ENCODE results near the gene TEAD2. TPM values are rescaled to one million over a fixed set of nuclear protein-coding genes. Genes with fewer than 3 reads are reported as not detected.

TEAD2 gene
- total RNA-seq, 2 donors from 2014 or later: 0.16 TPM; not detected in 1

- H3K9me3 Mint-ChIP-seq: no peaks in the 10 kb centered on the region
- H3K27me3 Mint-ChIP-seq: peaks cover 18% of the 10 kb centered on the region
Observed at GRCh38 chr19:49366110-49366509, 3.9 kb upstream of the TEAD2 start.

GRCh38 chr19:49364083-49364737, 2.0 kb upstream of the TEAD2 start:
- Mint-ChIP-seq H3K4me1 (no peaks in the 10 kb centered on the region), H3K9me3 (no peaks in the 10 kb centered on the region), H3K27ac (no peak overlapping the region), H3K27me3 (peaks cover 25% of the 10 kb centered on the region), H3K4me3 (no peak overlapping the region), H3K36me3 (ENCODE audit: low read depth) (no peaks in the 10 kb centered on the region)
- ATAC-seq (replicated peaks): no peak

More at GRCh38 chr19:49366110-49366509, 3.9 kb upstream of the TEAD2 start:
- Mint-ChIP-seq H3K4me3 (no peak overlapping the region), H3K27ac (no peak overlapping the region), H3K4me1 (no peaks in the 10 kb centered on the region), H3K36me3 (ENCODE audit: low read depth) (no peaks in the 10 kb centered on the region)
- no peak for ATAC-seq (replicated peaks)

GRCh38 chr19:49363268-49364082, 1.3 kb upstream of the TEAD2 start, which contains the start of gene DKKL1:
Gene DKKL1, plus strand, starts transcription at chr19:49363877. Its CDS starts 122 bp downstream, at chr19:49363999.
- H3K4me1 Mint-ChIP-seq: no peaks in the 10 kb centered on the region
- H3K27ac Mint-ChIP-seq: no peak within 1 kb of the TSS
- peak; percentile 90 for ATAC-seq (replicated peaks)
- no peaks in the 10 kb centered on the region for H3K9me3 Mint-ChIP-seq
- H3K36me3 Mint-ChIP-seq (ENCODE audit: low read depth): no peaks in the 10 kb centered on the region
- peaks cover 25% of the 10 kb centered on the region for H3K27me3 Mint-ChIP-seq
- no peak within 1 kb of the TSS for H3K4me3 Mint-ChIP-seq

GRCh38 chr19:49362929-49363267, 682 bp upstream of the TEAD2 start:
- H3K4me3 Mint-ChIP-seq: no peak overlapping the region
- no peaks in the 10 kb centered on the region for H3K9me3 Mint-ChIP-seq
- no peak for ATAC-seq (replicated peaks)
- no peaks in the 10 kb centered on the region for H3K4me1 Mint-ChIP-seq
- no peak overlapping the region for H3K27ac Mint-ChIP-seq
- H3K27me3 Mint-ChIP-seq: peaks cover 25% of the 10 kb centered on the region
- H3K36me3 Mint-ChIP-seq (ENCODE audit: low read depth): no peaks in the 10 kb centered on the region

GRCh38 chr19:49361438-49362047, 673 bp downstream of the TEAD2 start:
- H3K36me3 Mint-ChIP-seq (ENCODE audit: low read depth): no peaks in the 10 kb centered on the region
- H3K4me1 Mint-ChIP-seq: no peaks in the 10 kb centered on the region
- H3K4me3 Mint-ChIP-seq: no peak overlapping the region
- no peak overlapping the region for H3K27ac Mint-ChIP-seq
- H3K9me3 Mint-ChIP-seq: no peaks in the 10 kb centered on the region
- H3K27me3 Mint-ChIP-seq: peaks cover 29% of the 10 kb centered on the region
- no peak for ATAC-seq (replicated peaks)

- Mint-ChIP-seq H3K9me3 (no peaks in the 10 kb centered on the region), H3K27me3 (peaks cover 33% of the 10 kb centered on the region), H3K27ac (no peak overlapping the region)
Observed at GRCh38 chr19:49359851-49360820, 2.1 kb downstream of the TEAD2 start.

GRCh38 chr19:49357186-49357585, 5.0 kb downstream of the TEAD2 start:
- Mint-ChIP-seq H3K4me3 (no peak overlapping the region), H3K9me3 (no peaks in the 10 kb centered on the region), H3K27ac (no peak overlapping the region), H3K4me1 (peaks cover 10% of the 10 kb centered on the region), H3K27me3 (peaks cover 29% of the 10 kb centered on the region), H3K36me3 (ENCODE audit: low read depth) (no peaks in the 10 kb centered on the region)
- ATAC-seq (replicated peaks): no peak

More at GRCh38 chr19:49359851-49360820, 2.1 kb downstream of the TEAD2 start:
- ATAC-seq (replicated peaks): no peak
- Mint-ChIP-seq H3K4me1 (peaks cover 10% of the 10 kb centered on the region), H3K36me3 (ENCODE audit: low read depth) (no peaks in the 10 kb centered on the region), H3K4me3 (no peak overlapping the region)

GRCh38 chr19:49356382-49356781, 5.8 kb downstream of the TEAD2 start:
- no peak for ATAC-seq (replicated peaks)
- Mint-ChIP-seq H3K36me3 (ENCODE audit: low read depth) (no peaks in the 10 kb centered on the region), H3K4me1 (peaks cover 10% of the 10 kb centered on the region), H3K4me3 (no peak overlapping the region), H3K9me3 (no peaks in the 10 kb centered on the region), H3K27me3 (peaks cover 23% of the 10 kb centered on the region), H3K27ac (peak overlapping the region; percentile 21)

GRCh38 chr19:49355909-49356353, 6.3 kb downstream of the TEAD2 start:
- Mint-ChIP-seq H3K4me3 (peak overlapping the region; percentile 31), H3K4me1 (peaks cover 10% of the 10 kb centered on the region), H3K27ac (peak overlapping the region; percentile 21), H3K36me3 (ENCODE audit: low read depth) (no peaks in the 10 kb centered on the region), H3K9me3 (no peaks in the 10 kb centered on the region), H3K27me3 (peaks cover 19% of the 10 kb centered on the region)
- ATAC-seq (replicated peaks): no peak

- H3K4me1 Mint-ChIP-seq: peaks cover 4% of the 10 kb centered on the region
- H3K4me3 Mint-ChIP-seq: no peak overlapping the region
- peaks cover 4% of the 10 kb centered on the region for H3K27me3 Mint-ChIP-seq
Observed at GRCh38 chr19:49349567-49349966, 12.6 kb downstream of the TEAD2 start.

GRCh38 chr19:49348305-49349189, 13.7 kb downstream of the TEAD2 start:
- peaks cover 4% of the 10 kb centered on the region for H3K4me1 Mint-ChIP-seq
- H3K36me3 Mint-ChIP-seq (ENCODE audit: low read depth): no peaks in the 10 kb centered on the region
- H3K27ac Mint-ChIP-seq: peak overlapping the region; percentile 41
- no peaks in the 10 kb centered on the region for H3K9me3 Mint-ChIP-seq
- H3K4me3 Mint-ChIP-seq: no peak overlapping the region
- H3K27me3 Mint-ChIP-seq: peaks cover 3% of the 10 kb centered on the region
- no peak for ATAC-seq (replicated peaks)

More at GRCh38 chr19:49349567-49349966, 12.6 kb downstream of the TEAD2 start:
- ATAC-seq (replicated peaks): no peak
- Mint-ChIP-seq H3K36me3 (ENCODE audit: low read depth) (no peaks in the 10 kb centered on the region), H3K27ac (no peak overlapping the region), H3K9me3 (no peaks in the 10 kb centered on the region)

GRCh38 chr19:49347835-49348234, 14.4 kb downstream of the TEAD2 start:
- Mint-ChIP-seq H3K27me3 (no peaks in the 10 kb centered on the region), H3K4me3 (no peak overlapping the region), H3K9me3 (no peaks in the 10 kb centered on the region), H3K27ac (peak overlapping the region; percentile 41), H3K4me1 (peaks cover 4% of the 10 kb centered on the region), H3K36me3 (ENCODE audit: low read depth) (no peaks in the 10 kb centered on the region)
- peak; percentile 61 for ATAC-seq (replicated peaks)

GRCh38 chr19:49347191-49347590, 15.0 kb downstream of the TEAD2 start:
- no peak for ATAC-seq (replicated peaks)
- Mint-ChIP-seq H3K27me3 (no peaks in the 10 kb centered on the region), H3K27ac (no peak overlapping the region), H3K4me1 (peaks cover 4% of the 10 kb centered on the region), H3K4me3 (no peak overlapping the region), H3K9me3 (no peaks in the 10 kb centered on the region), H3K36me3 (ENCODE audit: low read depth) (no peaks in the 10 kb centered on the region)

Data from activated T-helper 17 cell treated with anti-CD3 and anti-CD28 coated beads, Interleukin-2, amount 50 U/mL, for 72 hours (primary cell).